K562 (cell line): ENCODE results near the gene BMI1. TPM values are rescaled to one million over a fixed set of nuclear protein-coding genes. Genes with fewer than 3 reads are reported as not detected.

Experiments
- ATF1 ChIP-seq, 2 experiments: fragments of 450-650 bp in 1 of 2; IDR thresholded peaks; 2 replicates each; pipeline ENCODE4 v1.6.1; 2016; ENCODE audit warnings: missing compliant biosample characterization in 1 of 2, missing genetic modification characterization in 1 of 2
- EGR1 ChIP-seq: fragments of 450-650 bp; conservative IDR thresholded peaks from 2 replicates; pipeline ENCODE4 v1.6.1; 2017; ENCODE audit warnings: mild to moderate bottlenecking
- ELF1 ChIP-seq: fragments of 200-800 bp; sonication (Bioruptor generic); IDR thresholded peaks from 2 replicates; pipeline ENCODE4 v1.6.1; 2016; ENCODE audit warnings: missing genetic modification characterization, missing compliant biosample characterization
- GATAD2B ChIP-seq: fragments of 450-650 bp; IDR thresholded peaks from 2 replicates; pipeline ENCODE4 v1.6.1; 2017; ENCODE audit warnings: mild to moderate bottlenecking, borderline replicate concordance
- HDGF ChIP-seq: fragments of 450-650 bp; IDR thresholded peaks from 2 replicates; pipeline ENCODE4 v1.6.1; 2016
- HNRNPH1 ChIP-seq: fragments of 200-400 bp; formaldehyde crosslinking; optimal IDR thresholded peaks from 2 replicates; pipeline ENCODE3; 2017; ENCODE audit warnings: low read depth, mild to moderate bottlenecking, low read length, moderate library complexity
- KDM2B ChIP-seq: fragments of 250-450 bp; sonication (Bioruptor Pico); IDR thresholded peaks from 2 replicates; pipeline ENCODE4 v1.8.0; 2021; ENCODE audit warnings: mild to moderate bottlenecking, moderate library complexity
- MTA1 ChIP-seq: fragments of 450-650 bp; IDR thresholded peaks from 2 replicates; pipeline ENCODE4 v1.6.1; 2017; ENCODE audit warnings: borderline replicate concordance
- NFATC3 ChIP-seq: fragments of 450-650 bp; IDR thresholded peaks from 2 replicates; pipeline ENCODE4 v1.6.1; 2017; ENCODE audit warnings: mild to moderate bottlenecking
- PHF8 ChIP-seq: fragments of 200-600 bp; sonication (generic); IDR thresholded peaks from 2 replicates; pipeline ENCODE4 v1.6.1; 2012; ENCODE audit warnings: mixed run types, mild to moderate bottlenecking, inconsistent platforms, low read length, moderate library complexity, borderline replicate concordance
- TEAD1 ChIP-seq, 2 experiments: fragments of 450-650 bp in 1 of 2; sonication (generic) in 1 of 2; formaldehyde crosslinking; IDR thresholded peaks; 2 replicates each; pipeline versions ENCODE4 v1.4.0 to v1.8.0; 2020 to 2022; ENCODE audit warnings: mild to moderate bottlenecking in 2 of 2, missing genetic modification reagents in 1 of 2
- ZNF384 ChIP-seq: IDR thresholded peaks from 2 replicates; pipeline ENCODE4 v1.6.1; 2012; ENCODE audit warnings: low read depth, low read length, improper control_type of control experiment
- ZNF696 ChIP-seq: fragments of 250-450 bp; sonication (Bioruptor Pico); conservative IDR thresholded peaks from 2 replicates; pipeline ENCODE4 v1.4.0; 2020; ENCODE audit warnings: mild to moderate bottlenecking, moderate library complexity
- polyA plus RNA-seq, 8 experiments: library from polyadenylated mRNA; depleted of rRNA in 4 of 8; stranded (reverse) in 5 of 8; unstranded in 3 of 8; fragments of >200 nt; fragmentation: Nextera tagmentation in 2 of 8; fragmentation: Illumina TruSeq in 1 of 8; extraction: Ambion mirVana in 2 of 8; extraction: Trizol in 1 of 8; gene quantifications; 2 replicates each; pipeline versions ENCODE4 v1.2.1 to v1.2.3, GENCODE V29; 2011 to 2014; ENCODE audit warnings: inconsistent platforms in 1 of 8, missing spikeins in 1 of 8
- total RNA-seq, 7 experiments: library from RNA; depleted of rRNA in 6 of 7; stranded (reverse); fragments of >200 nt in 6 of 7; fragmentation: Illumina TruSeq in 2 of 7; extraction: Trizol in 2 of 7; gene quantifications; 2 replicates each; pipeline versions ENCODE4 v1.2.1 to v1.2.3, GENCODE V29; 2011 to 2021; ENCODE audit warnings: low replicate concordance in 1 of 7
- TF ChIP-seq, protein P1 (sequence below): sonication (generic); formaldehyde crosslinking; IDR thresholded peaks from 2 replicates; pipeline ENCODE4 v1.8.1; 2023; ENCODE audit warnings: mild to moderate bottlenecking, missing genetic modification reagents
- TF ChIP-seq, protein P2 (sequence below): fragments of 150-350 bp; IDR thresholded peaks from 2 replicates; pipeline ENCODE4 v1.6.1; 2014; ENCODE audit warnings: low read depth, mild to moderate bottlenecking, low read length, borderline replicate concordance
- TF ChIP-seq, protein P3 (sequence below): sonication (generic); formaldehyde crosslinking; IDR thresholded peaks from 2 replicates; pipeline ENCODE4 v1.8.0; 2022; ENCODE audit warnings: missing genetic modification reagents, mild to moderate bottlenecking, moderate library complexity, borderline replicate concordance
- TF ChIP-seq, protein P4 (sequence below): fragments of 450-650 bp; IDR thresholded peaks from 2 replicates; pipeline ENCODE4 v1.7.1; 2018; ENCODE audit warnings: mild to moderate bottlenecking, low read depth; ENCODE audit not compliant: partially characterized antibody
- TF ChIP-seq, protein P5 (sequence below): fragments of 450-650 bp; formaldehyde crosslinking; IDR thresholded peaks from 2 replicates; pipeline ENCODE4 v1.4.0; 2022; ENCODE audit warnings: mild to moderate bottlenecking, moderate library complexity

Gene BMI1
- total and polyA plus RNA-seq, 9 of the 15 experiments (the other 6 are each of a cell fraction or from before 2014, with no cell fraction given): 21.4 to 103 (median 70.8) TPM

DNA sequence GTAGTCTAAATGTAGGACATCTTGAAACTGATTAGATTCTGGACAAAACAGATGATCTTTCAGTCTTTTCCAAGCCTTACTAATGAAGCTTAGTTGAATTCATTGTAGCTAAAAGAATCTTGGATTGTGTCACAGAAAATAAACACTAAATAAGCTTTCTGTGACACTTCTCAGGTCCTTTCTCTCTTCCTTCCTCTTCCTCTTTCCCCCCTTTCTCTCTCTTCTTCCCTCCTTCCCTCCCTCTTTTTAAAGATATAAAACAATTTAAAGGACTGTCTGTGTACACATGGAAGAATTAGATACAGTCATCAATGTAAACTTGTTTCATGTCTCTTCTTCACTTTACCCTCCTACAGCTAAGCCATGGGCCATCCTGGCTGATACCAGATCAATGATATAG, 10.0 kb upstream of the BMI1 start (continued):
- TF ChIP-seq, protein P1, sequence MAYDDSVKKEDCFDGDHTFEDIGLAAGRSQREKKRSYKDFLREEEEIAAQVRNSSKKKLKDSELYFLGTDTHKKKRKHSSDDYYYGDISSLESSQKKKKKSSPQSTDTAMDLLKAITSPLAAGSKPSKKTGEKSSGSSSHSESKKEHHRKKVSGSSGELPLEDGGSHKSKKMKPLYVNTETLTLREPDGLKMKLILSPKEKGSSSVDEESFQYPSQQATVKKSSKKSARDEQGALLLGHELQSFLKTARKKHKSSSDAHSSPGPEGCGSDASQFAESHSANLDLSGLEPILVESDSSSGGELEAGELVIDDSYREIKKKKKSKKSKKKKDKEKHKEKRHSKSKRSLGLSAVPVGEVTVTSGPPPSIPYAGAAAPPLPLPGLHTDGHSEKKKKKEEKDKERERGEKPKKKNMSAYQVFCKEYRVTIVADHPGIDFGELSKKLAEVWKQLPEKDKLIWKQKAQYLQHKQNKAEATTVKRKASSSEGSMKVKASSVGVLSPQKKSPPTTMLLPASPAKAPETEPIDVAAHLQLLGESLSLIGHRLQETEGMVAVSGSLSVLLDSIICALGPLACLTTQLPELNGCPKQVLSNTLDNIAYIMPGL (CRISPR knock-in tag): no peak
- TF ChIP-seq KDM2B (CRISPR knock-in tag) (no peak), ZNF384 (no peak), PHF8 (no peak), NFATC3 (no peak), HDGF (no peak), MTA1 (0 out of 2 replicates have a peak, but pooled peaks have one; percentile 39), ELF1 (tag) (peak; percentile 38; the same call in 1 of the 2 replicates), ATF1 (CRISPR knock-in tag; IDR thresholded peaks at IDR 0.05) (no peak), ATF1 (tag; IDR thresholded peaks at IDR 0.05) (0 out of 2 replicates have a peak, but pooled peaks have one; percentile 18), EGR1 (no peak), HNRNPH1 (no peak), GATAD2B (no peak), TEAD1 (CRISPR knock-in tag; IDR thresholded peaks at IDR 0.05) (no peak), ZNF696 (CRISPR knock-in tag) (no peak)
- TF ChIP-seq, protein P2, sequence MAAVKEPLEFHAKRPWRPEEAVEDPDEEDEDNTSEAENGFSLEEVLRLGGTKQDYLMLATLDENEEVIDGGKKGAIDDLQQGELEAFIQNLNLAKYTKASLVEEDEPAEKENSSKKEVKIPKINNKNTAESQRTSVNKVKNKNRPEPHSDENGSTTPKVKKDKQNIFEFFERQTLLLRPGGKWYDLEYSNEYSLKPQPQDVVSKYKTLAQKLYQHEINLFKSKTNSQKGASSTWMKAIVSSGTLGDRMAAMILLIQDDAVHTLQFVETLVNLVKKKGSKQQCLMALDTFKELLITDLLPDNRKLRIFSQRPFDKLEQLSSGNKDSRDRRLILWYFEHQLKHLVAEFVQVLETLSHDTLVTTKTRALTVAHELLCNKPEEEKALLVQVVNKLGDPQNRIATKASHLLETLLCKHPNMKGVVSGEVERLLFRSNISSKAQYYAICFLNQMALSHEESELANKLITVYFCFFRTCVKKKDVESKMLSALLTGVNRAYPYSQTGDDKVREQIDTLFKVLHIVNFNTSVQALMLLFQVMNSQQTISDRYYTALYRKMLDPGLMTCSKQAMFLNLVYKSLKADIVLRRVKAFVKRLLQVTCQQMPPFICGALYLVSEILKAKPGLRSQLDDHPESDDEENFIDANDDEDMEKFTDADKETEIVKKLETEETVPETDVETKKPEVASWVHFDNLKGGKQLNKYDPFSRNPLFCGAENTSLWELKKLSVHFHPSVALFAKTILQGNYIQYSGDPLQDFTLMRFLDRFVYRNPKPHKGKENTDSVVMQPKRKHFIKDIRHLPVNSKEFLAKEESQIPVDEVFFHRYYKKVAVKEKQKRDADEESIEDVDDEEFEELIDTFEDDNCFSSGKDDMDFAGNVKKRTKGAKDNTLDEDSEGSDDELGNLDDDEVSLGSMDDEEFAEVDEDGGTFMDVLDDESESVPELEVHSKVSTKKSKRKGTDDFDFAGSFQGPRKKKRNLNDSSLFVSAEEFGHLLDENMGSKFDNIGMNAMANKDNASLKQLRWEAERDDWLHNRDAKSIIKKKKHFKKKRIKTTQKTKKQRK: no peak
- TF ChIP-seq, protein P3, sequence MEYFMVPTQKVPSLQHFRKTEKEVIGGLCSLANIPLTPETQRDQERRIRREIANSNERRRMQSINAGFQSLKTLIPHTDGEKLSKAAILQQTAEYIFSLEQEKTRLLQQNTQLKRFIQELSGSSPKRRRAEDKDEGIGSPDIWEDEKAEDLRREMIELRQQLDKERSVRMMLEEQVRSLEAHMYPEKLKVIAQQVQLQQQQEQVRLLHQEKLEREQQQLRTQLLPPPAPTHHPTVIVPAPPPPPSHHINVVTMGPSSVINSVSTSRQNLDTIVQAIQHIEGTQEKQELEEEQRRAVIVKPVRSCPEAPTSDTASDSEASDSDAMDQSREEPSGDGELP: no peak
- TF ChIP-seq, protein P4, sequence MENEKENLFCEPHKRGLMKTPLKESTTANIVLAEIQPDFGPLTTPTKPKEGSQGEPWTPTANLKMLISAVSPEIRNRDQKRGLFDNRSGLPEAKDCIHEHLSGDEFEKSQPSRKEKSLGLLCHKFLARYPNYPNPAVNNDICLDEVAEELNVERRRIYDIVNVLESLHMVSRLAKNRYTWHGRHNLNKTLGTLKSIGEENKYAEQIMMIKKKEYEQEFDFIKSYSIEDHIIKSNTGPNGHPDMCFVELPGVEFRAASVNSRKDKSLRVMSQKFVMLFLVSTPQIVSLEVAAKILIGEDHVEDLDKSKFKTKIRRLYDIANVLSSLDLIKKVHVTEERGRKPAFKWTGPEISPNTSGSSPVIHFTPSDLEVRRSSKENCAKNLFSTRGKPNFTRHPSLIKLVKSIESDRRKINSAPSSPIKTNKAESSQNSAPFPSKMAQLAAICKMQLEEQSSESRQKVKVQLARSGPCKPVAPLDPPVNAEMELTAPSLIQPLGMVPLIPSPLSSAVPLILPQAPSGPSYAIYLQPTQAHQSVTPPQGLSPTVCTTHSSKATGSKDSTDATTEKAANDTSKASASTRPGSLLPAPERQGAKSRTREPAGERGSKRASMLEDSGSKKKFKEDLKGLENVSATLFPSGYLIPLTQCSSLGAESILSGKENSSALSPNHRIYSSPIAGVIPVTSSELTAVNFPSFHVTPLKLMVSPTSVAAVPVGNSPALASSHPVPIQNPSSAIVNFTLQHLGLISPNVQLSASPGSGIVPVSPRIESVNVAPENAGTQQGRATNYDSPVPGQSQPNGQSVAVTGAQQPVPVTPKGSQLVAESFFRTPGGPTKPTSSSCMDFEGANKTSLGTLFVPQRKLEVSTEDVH: no peak
- TF ChIP-seq, protein P5, sequence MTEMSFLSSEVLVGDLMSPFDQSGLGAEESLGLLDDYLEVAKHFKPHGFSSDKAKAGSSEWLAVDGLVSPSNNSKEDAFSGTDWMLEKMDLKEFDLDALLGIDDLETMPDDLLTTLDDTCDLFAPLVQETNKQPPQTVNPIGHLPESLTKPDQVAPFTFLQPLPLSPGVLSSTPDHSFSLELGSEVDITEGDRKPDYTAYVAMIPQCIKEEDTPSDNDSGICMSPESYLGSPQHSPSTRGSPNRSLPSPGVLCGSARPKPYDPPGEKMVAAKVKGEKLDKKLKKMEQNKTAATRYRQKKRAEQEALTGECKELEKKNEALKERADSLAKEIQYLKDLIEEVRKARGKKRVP: no peak
